SU-DHL-6 (cell line): ENCODE data around the gene MGRN1.

Experiments
- CTCF ChIP-seq: fragments of 200-600 bp; sonication (generic); IDR thresholded peaks from one replicate; pipeline ENCODE4 v1.5.1; 2017; ENCODE audit warnings: antibody characterized with exemption, mild to moderate bottlenecking, low read length, moderate library complexity; ENCODE audit not compliant: insufficient read depth, poor library complexity, severe bottlenecking
- EZH2phosphoT487 ChIP-seq: fragments of 200-600 bp; sonication (generic), shearing (Covaris generic); conservative IDR thresholded peaks from 2 replicates; pipeline ENCODE4 v1.6.1; 2018; ENCODE audit warnings: mild to moderate bottlenecking, antibody characterized with exemption, low read length, moderate library complexity, mixed read lengths

GRCh38 chr16:4729876-4730275 is 105.2 kb downstream of the MGRN1 start:
- no peak for TF ChIP-seq CTCF
- no peak for TF ChIP-seq EZH2phosphoT487
